Measurements from ENCODE around the gene ZNF816. TPM values are rescaled to one million over a fixed set of nuclear protein-coding genes. Genes with fewer than 3 reads are reported as not detected.
A peak's percentile ranks its signal among the peaks of the same experiment; 100 is the strongest.

The ZNF816 gene
- total RNA-seq, 1 donor from 2014 or later: 14.8 TPM

- Mint-ChIP-seq H3K27ac (peak overlapping the region; percentile 97), H3K36me3 (peaks cover 8% of the 10 kb centered on the region), H3K4me3 (peak overlapping the region; percentile 90), H3K27me3 (ENCODE audit: low read depth) (no peaks in the 10 kb centered on the region), H3K9me3 (peaks cover 3% of the 10 kb centered on the region), H3K4me1 (peaks cover 16% of the 10 kb centered on the region)
- peak; percentile 81 to 93 for DNase-seq (ENCODE audit: low spot score in 2 of 2, unreplicated experiment in 2 of 2)
- peak; percentile 98 for TF ChIP-seq CTCF (IDR thresholded peaks at IDR 0.05; ENCODE audit: unreplicated experiment)
Observed at GRCh38 chr19:52993342-52994178, 30.9 kb upstream of the ZNF816 start.

DNA sequence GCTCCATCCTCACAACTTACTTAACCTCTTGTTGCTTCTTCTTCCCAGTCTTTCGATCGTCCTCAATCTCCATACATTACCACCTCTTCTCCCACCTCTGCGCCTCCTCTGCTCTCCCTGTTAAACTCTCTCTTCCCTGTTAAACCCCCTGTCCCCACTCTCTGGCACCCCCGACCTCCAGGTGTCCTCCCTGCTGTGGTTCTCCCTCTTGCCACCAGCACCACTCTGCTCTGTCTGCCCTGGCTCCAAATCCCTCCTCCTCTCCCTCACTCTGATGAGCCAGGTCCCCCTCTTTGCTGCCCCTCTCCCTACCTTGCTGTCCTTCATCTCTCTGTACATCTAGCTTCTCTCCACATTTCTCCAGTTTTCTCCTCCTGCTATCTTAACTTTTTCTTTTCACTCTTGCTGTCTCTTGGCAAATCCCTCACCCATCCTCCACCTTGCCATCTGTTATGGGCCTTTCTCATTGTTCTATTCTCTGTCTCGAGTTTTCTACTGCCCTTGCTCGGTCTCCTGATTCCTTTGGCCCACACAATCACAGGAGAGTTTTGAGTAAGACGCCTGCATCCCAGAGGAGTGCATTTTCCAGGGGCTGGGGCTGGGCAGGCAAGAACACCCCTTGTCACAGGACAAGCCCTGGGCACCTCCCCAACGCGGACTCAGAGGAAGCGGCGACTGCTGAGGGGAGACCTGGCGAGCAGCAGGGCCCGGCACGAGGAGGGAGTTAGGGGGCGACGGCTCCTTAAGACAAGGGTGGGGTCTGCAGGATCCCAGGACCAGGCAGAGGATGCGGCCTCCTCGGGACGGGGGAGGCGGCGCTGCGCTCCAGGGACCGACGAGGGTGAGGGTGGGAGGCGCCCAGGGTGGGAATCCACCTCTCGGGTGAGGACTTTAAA lies 29.7 kb upstream of the ZNF816 start:
- H3K4me3 Mint-ChIP-seq: peak overlapping the region; percentile 90
- no peaks in the 10 kb centered on the region for H3K27me3 Mint-ChIP-seq (ENCODE audit: low read depth)
- peaks cover 15% of the 10 kb centered on the region for H3K36me3 Mint-ChIP-seq
- H3K4me1 Mint-ChIP-seq: peaks cover 16% of the 10 kb centered on the region
- DNase-seq (ENCODE audit: low spot score in 2 of 2, unreplicated experiment in 2 of 2): peak; percentile 21 to 54
- peak overlapping the region; percentile 97 for H3K27ac Mint-ChIP-seq
- H3K9me3 Mint-ChIP-seq: peaks cover 6% of the 10 kb centered on the region
- TF ChIP-seq CTCF (IDR thresholded peaks at IDR 0.05; ENCODE audit: unreplicated experiment): no peak

- H3K4me3 Mint-ChIP-seq: peak overlapping the region; percentile 90
- H3K27me3 Mint-ChIP-seq (ENCODE audit: low read depth): no peaks in the 10 kb centered on the region
- H3K27ac Mint-ChIP-seq: peak overlapping the region; percentile 97
- no peak for TF ChIP-seq CTCF (IDR thresholded peaks at IDR 0.05; ENCODE audit: unreplicated experiment)
- no peak for DNase-seq (ENCODE audit: low spot score in 2 of 2, unreplicated experiment in 2 of 2)
- peaks cover 16% of the 10 kb centered on the region for H3K4me1 Mint-ChIP-seq
- H3K36me3 Mint-ChIP-seq: peaks cover 24% of the 10 kb centered on the region
- H3K9me3 Mint-ChIP-seq: peaks cover 14% of the 10 kb centered on the region
Observed at GRCh38 chr19:52991484-52991883, 28.8 kb upstream of the ZNF816 start.

GRCh38 chr19:52990759-52991418 lies 28.2 kb upstream of the ZNF816 start:
- no peaks in the 10 kb centered on the region for H3K27me3 Mint-ChIP-seq (ENCODE audit: low read depth)
- no peak for DNase-seq (ENCODE audit: low spot score in 2 of 2, unreplicated experiment in 2 of 2)
- peaks cover 19% of the 10 kb centered on the region for H3K9me3 Mint-ChIP-seq
- no peak for TF ChIP-seq CTCF (IDR thresholded peaks at IDR 0.05; ENCODE audit: unreplicated experiment)
- H3K27ac Mint-ChIP-seq: no peak overlapping the region
- peaks cover 30% of the 10 kb centered on the region for H3K36me3 Mint-ChIP-seq
- peaks cover 16% of the 10 kb centered on the region for H3K4me1 Mint-ChIP-seq
- no peak overlapping the region for H3K4me3 Mint-ChIP-seq

DNA sequence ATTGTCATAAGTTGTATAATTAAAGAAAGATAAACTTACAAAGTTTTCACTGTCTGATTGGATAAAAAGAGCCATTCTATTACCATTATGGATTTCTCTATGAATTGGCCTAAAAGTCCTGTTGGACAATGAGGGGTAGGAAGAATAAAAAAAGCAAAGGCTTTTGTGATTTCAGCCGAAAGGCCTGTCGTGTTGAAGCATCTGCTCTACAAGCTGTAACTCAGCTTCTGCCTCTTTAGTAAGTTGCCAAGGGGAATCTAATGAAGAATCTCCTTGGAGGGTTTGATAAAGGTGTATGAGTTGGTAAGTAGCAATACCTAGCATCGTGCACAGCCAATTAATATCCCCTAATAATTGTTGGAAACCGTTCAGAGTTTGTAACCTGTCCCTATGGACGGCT lies 25.8 kb upstream of the ZNF816 start:
- Mint-ChIP-seq H3K4me1 (peaks cover 13% of the 10 kb centered on the region), H3K27me3 (ENCODE audit: low read depth) (no peaks in the 10 kb centered on the region), H3K4me3 (no peak overlapping the region), H3K27ac (no peak overlapping the region), H3K9me3 (peaks cover 31% of the 10 kb centered on the region), H3K36me3 (peaks cover 48% of the 10 kb centered on the region)
- TF ChIP-seq CTCF (IDR thresholded peaks at IDR 0.05; ENCODE audit: unreplicated experiment): no peak
- DNase-seq (ENCODE audit: low spot score in 2 of 2, unreplicated experiment in 2 of 2): no peak

Measured in mesothelial cell of epicardium (in vitro differentiated cells).